GM18505 (cell line): ENCODE measurements around the gene STAT3.

ENCODE experiments used
- ATAC-seq: cut with Tn5 transposase; IDR thresholded peaks from one replicate; pipeline ENCODE4 v1.9.1; 2021; ENCODE audit not compliant: unreplicated experiment
- POLR2A ChIP-seq: IDR thresholded peaks from 4 replicates; pipeline ENCODE4 v1.6.1; 2011; ENCODE audit warnings: borderline replicate concordance; ENCODE audit not compliant: insufficient read depth, insufficient read length; ENCODE audit errors: extremely low read depth

The STAT3 gene

GRCh38 chr17:42359133-42359532, 29.1 kb downstream of the STAT3 start:
- no peak for ATAC-seq
- TF ChIP-seq POLR2A = no peak

DNA sequence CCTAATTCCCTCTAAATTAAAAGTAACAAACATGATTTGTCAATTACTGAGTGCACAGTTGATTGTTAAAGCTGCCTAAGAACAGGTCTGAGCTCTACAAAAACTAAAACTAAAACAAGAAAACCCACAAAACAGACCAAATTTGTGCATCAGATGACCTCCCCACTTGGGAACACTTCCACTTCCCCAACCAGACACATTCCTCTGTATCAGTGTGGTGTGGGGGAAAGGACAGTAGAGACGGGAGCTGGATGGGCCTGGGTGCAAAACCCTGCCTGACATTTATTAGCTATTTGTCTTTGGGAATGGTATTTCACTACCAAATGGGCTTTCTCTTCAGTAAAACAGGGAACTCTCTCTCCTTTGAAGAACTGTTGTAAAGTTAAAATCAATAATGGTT, 29.8 kb downstream of the STAT3 start:
- no peak for ATAC-seq
- TF ChIP-seq POLR2A = no peak

GRCh38 chr17:42354956-42355843, 33.0 kb downstream of the STAT3 start:
- ATAC-seq = no peak
- TF ChIP-seq POLR2A = no peak

- TF ChIP-seq POLR2A = no peak
- no peak for ATAC-seq
Measured at GRCh38 chr17:42348104-42348503, 40.1 kb downstream of the STAT3 start.

DNA sequence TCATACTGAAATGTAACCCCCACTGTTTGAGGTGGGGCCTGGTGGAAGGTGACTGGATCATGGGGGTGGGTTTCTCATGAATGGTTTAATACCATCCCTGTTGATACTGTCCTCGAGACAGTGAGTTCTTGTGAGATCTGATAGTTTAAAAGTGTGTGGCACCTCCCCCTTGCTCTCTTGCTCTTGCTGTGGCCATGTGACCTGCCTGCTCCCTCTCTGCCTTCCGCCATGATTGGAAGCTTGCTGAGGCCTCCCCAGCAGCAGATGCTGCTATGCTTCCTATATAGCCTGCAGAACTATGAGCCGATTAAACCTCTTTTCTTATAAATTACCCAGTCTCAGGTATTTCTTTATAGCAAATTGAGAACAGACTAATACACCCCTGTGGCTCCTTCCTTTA, 40.6 kb downstream of the STAT3 start:
- TF ChIP-seq POLR2A = no peak
- no peak for ATAC-seq

- no peak for TF ChIP-seq POLR2A
- ATAC-seq = no peak
Measured at GRCh38 chr17:42347198-42347597, 41.0 kb downstream of the STAT3 start.

- no peak for ATAC-seq
- TF ChIP-seq POLR2A = no peak
Measured at GRCh38 chr17:42346481-42346880, 41.8 kb downstream of the STAT3 start.

DNA sequence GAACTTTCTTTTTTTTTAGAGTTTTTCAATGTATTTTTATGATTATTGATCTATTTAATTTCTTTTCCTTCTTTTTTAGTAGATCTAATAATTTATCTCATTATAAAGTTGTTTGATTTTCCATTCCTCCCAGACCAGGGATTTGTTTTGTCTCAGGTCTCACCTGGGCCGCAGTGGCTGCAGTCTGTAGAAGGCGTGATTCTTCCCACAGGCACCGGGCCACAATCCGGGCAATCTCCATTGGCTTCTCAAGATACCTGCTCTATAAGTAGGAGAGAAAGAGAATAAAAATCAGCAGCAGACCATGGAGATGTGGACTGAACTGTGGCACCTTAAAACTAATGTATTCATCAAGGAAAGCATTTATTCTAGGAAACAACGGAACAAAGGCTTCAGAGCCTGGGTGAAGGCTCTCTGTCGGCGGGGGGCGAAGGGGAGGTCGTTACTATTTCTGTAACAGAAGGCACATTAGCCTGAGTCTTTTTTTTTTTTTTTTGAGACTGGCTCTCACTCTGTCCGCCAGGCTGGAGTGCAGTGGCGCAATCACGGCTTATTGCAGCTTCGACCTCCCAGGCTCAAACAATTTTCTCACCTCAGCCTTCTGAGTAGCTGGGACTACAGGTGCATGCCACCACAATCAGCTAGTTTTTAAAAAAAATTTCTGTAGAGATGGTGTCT, 42.7 kb downstream of the STAT3 start:
- no peak for ATAC-seq
- no peak for TF ChIP-seq POLR2A

GRCh38 chr17:42342242-42343008, 45.8 kb downstream of the STAT3 start:
- TF ChIP-seq POLR2A = no peak

DNA sequence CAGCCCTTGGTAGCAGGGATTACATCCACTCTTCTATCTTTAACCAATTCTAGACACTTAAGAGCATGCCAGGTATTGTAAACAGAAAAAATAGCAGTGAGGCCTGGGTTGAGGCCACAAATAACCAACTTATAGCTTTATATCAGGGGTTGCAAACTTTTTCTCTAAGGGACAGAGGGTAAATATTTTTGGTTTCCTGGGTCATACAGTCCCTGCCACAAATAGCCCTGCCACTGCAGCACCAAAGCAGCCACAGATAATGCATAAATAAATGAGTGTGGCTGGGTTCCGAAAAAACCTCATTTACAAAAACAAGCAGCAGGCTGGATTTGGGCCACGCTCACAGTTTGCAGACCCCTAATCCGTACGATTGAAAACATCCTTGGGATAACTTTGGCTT, 46.7 kb downstream of the STAT3 start:
- TF ChIP-seq POLR2A = no peak

More at GRCh38 chr17:42342242-42343008, 45.8 kb downstream of the STAT3 start:
- ATAC-seq = peak; percentile 57

GRCh38 chr17:42340691-42341127, 47.5 kb downstream of the STAT3 start:
- ATAC-seq = no peak
- TF ChIP-seq POLR2A = no peak

More for the DNA sequence above, 46.7 kb downstream of the STAT3 start:
- ATAC-seq = no peak

DNA sequence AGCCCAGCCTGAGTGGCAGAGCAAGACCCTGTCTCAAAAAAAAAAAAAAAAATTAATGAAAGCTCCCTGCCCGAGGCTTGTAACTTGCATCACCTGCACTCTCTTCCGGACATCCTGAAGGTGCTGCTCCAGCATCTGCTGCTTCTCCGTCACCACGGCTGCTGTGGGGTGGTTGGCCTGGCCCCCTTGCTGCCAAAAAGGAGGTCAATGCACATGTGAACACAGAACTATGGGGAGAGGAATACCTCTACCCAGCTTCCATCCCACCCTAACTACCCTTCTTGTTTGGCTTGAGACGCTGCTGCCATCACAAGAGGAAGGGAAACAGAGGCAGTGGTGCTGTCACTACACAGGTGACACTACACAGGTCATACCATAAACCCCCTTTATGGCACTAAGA, 49.0 kb downstream of the STAT3 start:
- TF ChIP-seq POLR2A = no peak
- no peak for ATAC-seq

DNA sequence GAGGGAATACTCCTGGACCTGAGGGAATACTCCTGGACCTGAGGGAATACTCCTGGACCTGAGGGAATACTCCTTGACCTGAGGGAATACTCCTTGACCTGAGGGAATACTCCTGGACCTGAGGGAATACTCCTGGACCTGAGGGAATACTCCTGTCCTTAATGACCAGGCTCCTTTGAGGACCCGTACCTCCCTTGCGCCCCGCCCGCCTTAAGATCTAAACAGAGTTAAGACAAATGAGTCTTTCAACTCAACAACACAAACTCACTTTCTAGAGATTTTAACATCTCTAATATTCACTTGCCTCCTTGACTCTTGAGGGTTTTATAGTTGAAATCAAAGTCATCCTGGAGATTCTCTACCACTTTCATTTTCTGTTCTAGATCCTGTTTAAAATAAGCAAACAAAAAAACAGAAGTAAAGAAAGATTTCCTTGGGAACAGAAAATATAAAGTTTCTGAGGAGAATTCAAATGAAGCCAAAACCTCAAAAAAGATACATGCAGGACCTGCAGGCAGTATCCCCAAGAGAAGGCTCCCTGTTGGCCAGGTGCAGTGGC, 49.7 kb downstream of the STAT3 start:
- no peak for ATAC-seq
- no peak for TF ChIP-seq POLR2A
